OCI-LY3 (cell line): ENCODE results near the gene PCAT6.

ENCODE experiments used
- CTCF ChIP-seq: fragments of 200-600, 300-600 bp; sonication (generic); IDR thresholded peaks from 2 replicates; pipeline ENCODE4 v1.5.1; 2014; ENCODE audit warnings: antibody characterized with exemption, low read length, low read depth
- EZH2phosphoT487 ChIP-seq: fragments of 200-600 bp; shearing (Covaris generic); IDR thresholded peaks from 2 replicates; pipeline ENCODE4 v1.6.1; 2018; ENCODE audit warnings: antibody characterized with exemption, mixed run types, low read depth

DNA sequence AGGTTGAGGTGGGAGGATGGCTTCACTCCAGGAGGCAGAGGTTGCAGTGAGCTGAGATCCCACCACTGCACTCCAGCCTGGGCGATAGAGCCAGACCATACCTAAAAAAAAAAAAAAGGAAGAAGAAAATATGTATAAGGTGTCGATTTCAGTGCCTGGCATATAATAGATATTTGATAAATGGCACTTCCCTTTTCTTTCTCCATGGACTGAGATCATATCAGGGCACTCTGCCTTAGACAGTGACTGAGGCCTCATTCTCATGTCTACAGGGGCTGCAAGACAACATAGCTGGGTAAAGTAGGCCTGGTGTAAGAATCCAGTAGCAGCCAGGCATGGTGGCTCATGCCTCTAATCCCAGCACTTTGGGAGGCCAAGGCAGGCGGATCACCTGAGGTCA is 21.2 kb downstream of the PCAT6 start:
- TF ChIP-seq CTCF (no peak), EZH2phosphoT487 (no peak)
